Glutamatergic neuron (in vitro differentiated cells): ENCODE measurements around the gene CYP1B1. TPM values are rescaled to one million over a fixed set of nuclear protein-coding genes. Genes with fewer than 3 reads are reported as not detected.

Source experiments
- DNase-seq: peaks from one replicate; pipeline ENCODE4 v3.0.0; 2022
- H3K27ac Mint-ChIP-seq: one replicate; pipeline ENCODE4 v1.8.0; 2020; ENCODE audit warnings: mild to moderate bottlenecking, mixed read lengths, inconsistent platforms; ENCODE audit not compliant: unreplicated experiment
- H3K27me3 Mint-ChIP-seq: one replicate; pipeline ENCODE4 v1.8.0; 2020; ENCODE audit warnings: mild to moderate bottlenecking, moderate library complexity, mixed read lengths, inconsistent platforms; ENCODE audit not compliant: unreplicated experiment
- H3K36me3 Mint-ChIP-seq: one replicate; pipeline ENCODE4 v1.8.0; 2020; ENCODE audit warnings: mild to moderate bottlenecking, mixed read lengths, inconsistent platforms; ENCODE audit not compliant: unreplicated experiment
- H3K4me1 Mint-ChIP-seq: one replicate; pipeline ENCODE4 v1.8.0; 2020; ENCODE audit warnings: mild to moderate bottlenecking, low read depth, mixed read lengths, inconsistent platforms; ENCODE audit not compliant: unreplicated experiment
- H3K4me3 Mint-ChIP-seq: one replicate; pipeline ENCODE4 v1.8.0; 2020; ENCODE audit warnings: mild to moderate bottlenecking, mixed read lengths, inconsistent platforms; ENCODE audit not compliant: unreplicated experiment
- H3K9me3 Mint-ChIP-seq: one replicate; pipeline ENCODE4 v1.8.0; 2020; ENCODE audit warnings: mild to moderate bottlenecking, moderate library complexity, mixed read lengths, inconsistent platforms; ENCODE audit not compliant: unreplicated experiment
- CTCF ChIP-seq: fragments of 200-600 bp; sonication (generic); IDR thresholded peaks from one replicate; pipeline ENCODE4 v1.5.0; 2021; ENCODE audit not compliant: partially characterized antibody, unreplicated experiment
- total RNA-seq: library from RNA; stranded (reverse); fragmentation: NEBNext Ultra II Directional; extraction: Animal tissue kit (Norgen Biotek cat#: 25700); gene quantifications from one replicate; pipeline ENCODE4 v1.2.1, GENCODE V29; 2021; ENCODE audit not compliant: unreplicated experiment

Gene CYP1B1
- total RNA-seq, 1 donor from 2014 or later = 3.4 TPM

DNA sequence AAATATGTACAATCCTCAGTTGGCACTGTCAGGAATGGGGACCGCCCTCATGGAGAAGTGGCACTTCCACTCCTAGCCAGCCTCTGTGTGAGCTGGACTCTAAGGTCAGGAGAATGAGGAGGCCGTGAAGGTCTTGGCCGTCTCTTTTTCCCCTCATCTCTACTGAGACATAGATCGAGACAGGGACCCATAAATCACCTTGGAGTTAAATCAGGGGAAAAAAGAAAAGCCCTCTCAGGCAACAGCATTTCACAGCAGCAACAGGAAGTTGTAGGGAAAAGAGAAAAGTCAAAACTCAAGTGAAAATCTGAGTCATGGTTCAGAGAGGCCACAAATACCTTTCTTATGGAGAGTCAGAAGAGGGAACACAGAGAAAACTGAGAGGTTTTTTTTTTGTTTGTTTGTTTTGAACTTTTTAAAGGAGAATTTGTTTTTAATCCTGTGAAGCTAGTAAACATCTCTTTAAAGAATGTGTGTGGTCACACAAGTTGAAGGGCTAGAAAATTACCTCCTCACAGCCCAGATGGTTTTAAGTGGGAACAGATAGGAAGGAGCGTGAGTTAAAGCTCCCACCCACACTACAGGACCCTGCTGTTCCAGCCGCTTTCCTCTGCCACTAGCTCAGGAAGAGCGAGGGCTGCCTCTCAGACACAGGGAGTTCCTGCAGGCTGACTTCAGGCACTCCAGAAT is 30.6 kb upstream of the CYP1B1 start:
- TF ChIP-seq CTCF = no peak
- H3K9me3 Mint-ChIP-seq = peaks cover 1% of the 10 kb centered on the region
- peaks cover 6% of the 10 kb centered on the region for H3K36me3 Mint-ChIP-seq
- peak overlapping the region; percentile 16 for H3K27ac Mint-ChIP-seq
- no peak overlapping the region for H3K4me3 Mint-ChIP-seq
- peaks cover 17% of the 10 kb centered on the region for H3K4me1 Mint-ChIP-seq
- peaks cover 2% of the 10 kb centered on the region for H3K27me3 Mint-ChIP-seq
- no peak for DNase-seq

DNA sequence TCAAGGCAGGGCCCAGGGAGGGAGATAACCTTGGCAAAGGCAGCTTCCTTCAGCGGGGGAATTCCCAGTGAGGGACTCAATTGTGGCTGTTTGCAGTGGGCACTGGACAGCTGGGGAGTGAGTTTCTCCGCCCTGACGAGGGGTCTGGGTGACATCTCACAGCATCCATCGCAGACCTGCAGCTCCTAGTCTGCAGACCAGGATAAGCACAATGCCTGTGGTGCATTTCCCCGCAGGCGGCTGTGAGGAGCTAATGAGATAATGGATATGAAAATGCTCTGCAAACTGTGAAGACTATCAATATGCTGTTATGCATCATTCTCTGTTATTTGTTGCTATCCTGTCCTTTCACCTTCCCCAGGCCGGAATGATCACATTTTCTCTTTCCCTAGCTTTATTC is 30.0 kb upstream of the CYP1B1 start:
- peaks cover 17% of the 10 kb centered on the region for H3K4me1 Mint-ChIP-seq
- H3K9me3 Mint-ChIP-seq = peaks cover 1% of the 10 kb centered on the region
- H3K27ac Mint-ChIP-seq = peak overlapping the region; percentile 29
- H3K36me3 Mint-ChIP-seq = peaks cover 6% of the 10 kb centered on the region
- H3K27me3 Mint-ChIP-seq = peaks cover 2% of the 10 kb centered on the region
- no peak for DNase-seq
- no peak for TF ChIP-seq CTCF
- no peak overlapping the region for H3K4me3 Mint-ChIP-seq

GRCh38 chr2:38104598-38104997 is 28.6 kb upstream of the CYP1B1 start:
- Mint-ChIP-seq H3K27ac (no peak overlapping the region), H3K27me3 (peaks cover 2% of the 10 kb centered on the region), H3K4me1 (peaks cover 18% of the 10 kb centered on the region), H3K36me3 (peaks cover 6% of the 10 kb centered on the region), H3K4me3 (no peak overlapping the region), H3K9me3 (peaks cover 1% of the 10 kb centered on the region)
- no peak for DNase-seq
- TF ChIP-seq CTCF = no peak

GRCh38 chr2:38100328-38100727 is 24.4 kb upstream of the CYP1B1 start:
- H3K4me3 Mint-ChIP-seq = no peak overlapping the region
- H3K27ac Mint-ChIP-seq = no peak overlapping the region
- H3K9me3 Mint-ChIP-seq = peaks cover 11% of the 10 kb centered on the region
- peaks cover 6% of the 10 kb centered on the region for H3K36me3 Mint-ChIP-seq
- DNase-seq = no peak
- H3K4me1 Mint-ChIP-seq = peaks cover 27% of the 10 kb centered on the region
- H3K27me3 Mint-ChIP-seq = peaks cover 3% of the 10 kb centered on the region
- TF ChIP-seq CTCF = no peak
